GM18511 (cell line): ENCODE measurements around the gene TFB1M.
A peak's percentile ranks its signal among the peaks of the same experiment; 100 is the strongest.
"Not testable (repeated sequence)": the region's sequence is repeated elsewhere in the genome, so short reads cannot be mapped to it uniquely, and the experiment has no call there.

ENCODE experiments used
- ATAC-seq: cut with Tn5 transposase; IDR thresholded peaks from one replicate; pipeline ENCODE4 v1.9.1; 2021; ENCODE audit warnings: mild to moderate bottlenecking, moderate library complexity; ENCODE audit not compliant: unreplicated experiment

TFB1M gene

GRCh38 chr6:155244434-155244833, 69.8 kb downstream of the TFB1M start:
- ATAC-seq, result no peak

GRCh38 chr6:155241966-155242365, 72.3 kb downstream of the TFB1M start:
- no peak for ATAC-seq

GRCh38 chr6:155240905-155241600, 73.2 kb downstream of the TFB1M start:
- ATAC-seq, result no peak

GRCh38 chr6:155237613-155238012, 76.7 kb downstream of the TFB1M start:
- ATAC-seq, result no peak

GRCh38 chr6:155235087-155235486, 79.2 kb downstream of the TFB1M start:
- no peak for ATAC-seq

GRCh38 chr6:155234687-155235086, 79.6 kb downstream of the TFB1M start:
- ATAC-seq, result no peak

GRCh38 chr6:155234167-155234566, 80.1 kb downstream of the TFB1M start:
- no peak for ATAC-seq

- no peak for ATAC-seq
Measured at GRCh38 chr6:155232848-155233247, 81.4 kb downstream of the TFB1M start.

GRCh38 chr6:155230975-155231374, 83.3 kb downstream of the TFB1M start:
- not testable (repeated sequence) for ATAC-seq

- ATAC-seq, result no peak
Measured at GRCh38 chr6:155228546-155229166, 85.6 kb downstream of the TFB1M start.

- ATAC-seq, result no peak
Measured at GRCh38 chr6:155227046-155227445, 87.2 kb downstream of the TFB1M start.

GRCh38 chr6:155224618-155225017, 89.7 kb downstream of the TFB1M start:
- ATAC-seq, result no peak

- ATAC-seq, result peak; percentile 96
Measured at GRCh38 chr6:155223646-155224451, 90.4 kb downstream of the TFB1M start.

- no peak for ATAC-seq
Measured at GRCh38 chr6:155222506-155222905, 91.8 kb downstream of the TFB1M start.

- ATAC-seq, result no peak
Measured at GRCh38 chr6:155221086-155221485, 93.2 kb downstream of the TFB1M start.

- ATAC-seq, result no peak
Measured at GRCh38 chr6:155219858-155220301, 94.4 kb downstream of the TFB1M start.

GRCh38 chr6:155219299-155219698, 95.0 kb downstream of the TFB1M start:
- ATAC-seq, result no peak

- ATAC-seq, result not testable (repeated sequence)
Measured at GRCh38 chr6:155218711-155219110, 95.6 kb downstream of the TFB1M start.

- no peak for ATAC-seq
Measured at GRCh38 chr6:155216312-155217046, 97.8 kb downstream of the TFB1M start.

GRCh38 chr6:155215906-155216305, 98.4 kb downstream of the TFB1M start:
- no peak for ATAC-seq
